ENCODE data around the gene OTOG. TPM values are rescaled to one million over a fixed set of nuclear protein-coding genes. Genes with fewer than 3 reads are reported as not detected.

OTOG gene
- total RNA-seq, 1 experiment from 2014 or later = 0.35 TPM

GRCh38 chr11:17553249-17553546 is 6.1 kb downstream of the OTOG start:
- H3K9me3 Mint-ChIP-seq = no peaks in the 10 kb centered on the region
- H3K27me3 Mint-ChIP-seq (ENCODE audit: low read depth) = peaks cover 11% of the 10 kb centered on the region
- no peak overlapping the region for H2AFZ ChIP-seq (ENCODE audit: low read length)
- no peak overlapping the region for H2BK12ac ChIP-seq (ENCODE audit: insufficient read length, low read depth, low read length)
- no peak overlapping the region for H4K5ac ChIP-seq (ENCODE audit: insufficient read length, low read depth, low read length)
- no peaks in the 10 kb centered on the region for H3K4me1 ChIP-seq (ENCODE audit: insufficient read depth, low read length)
- H3K27ac Mint-ChIP-seq = no peak overlapping the region
- H3K4me2 ChIP-seq (ENCODE audit: insufficient read depth, insufficient read length, low read length) = no peak overlapping the region
- H3K23ac ChIP-seq (ENCODE audit: insufficient read length, low read depth, low read length) = no peak overlapping the region
- no peak overlapping the region for H3K18ac ChIP-seq (ENCODE audit: insufficient read length, low read depth, low read length)
- no CpG with 5 or more reads among the region's 7 CpGs for WGBS (ENCODE audit: extremely low coverage, insufficient read length, low lambda C conversion rate)
- H3K9me3 ChIP-seq (ENCODE audit: control insufficient read depth, low read depth, low read length) = no peaks in the 10 kb centered on the region
- H2BK5ac ChIP-seq (ENCODE audit: insufficient read length, low read length) = no peak overlapping the region
- no peak overlapping the region for H4K91ac ChIP-seq (ENCODE audit: insufficient read length, low read depth, low read length)
- H3K4me1 Mint-ChIP-seq = peaks cover 3 to 17% of the 10 kb centered on the region in 2 experiments
- DNase-seq = no peak
- H2AK5ac ChIP-seq (ENCODE audit: insufficient read length, low read length) = no peak overlapping the region
- H3K4ac ChIP-seq (ENCODE audit: low read depth, low read length) = no peak overlapping the region
- H4K8ac ChIP-seq (replicated peaks; ENCODE audit: insufficient read length, low read depth, low read length) = no peak overlapping the region
- no peak overlapping the region for H3K4me3 Mint-ChIP-seq
- H3K79me2 ChIP-seq (ENCODE audit: insufficient read depth, low read length) = no peaks in the 10 kb centered on the region
- H3K79me1 ChIP-seq (ENCODE audit: insufficient read depth, low read depth, low read length, poor library complexity, severe bottlenecking) = no peaks in the 10 kb centered on the region
- no peaks in the 10 kb centered on the region for H3K23me2 ChIP-seq (ENCODE audit: insufficient read length, low read depth, low read length, poor library complexity, severe bottlenecking)
- H2BK15ac ChIP-seq (ENCODE audit: low read depth, low read length) = no peak overlapping the region
- H3K27me3 ChIP-seq (ENCODE audit: insufficient read depth, low read length) = no peaks in the 10 kb centered on the region
- H2BK20ac ChIP-seq (ENCODE audit: low read depth, low read length, poor library complexity, severe bottlenecking) = no peak overlapping the region
- H3T11ph ChIP-seq (ENCODE audit: low read length) = no peak overlapping the region
- no peak overlapping the region for H2BK120ac ChIP-seq (ENCODE audit: low read depth, low read length, poor library complexity, severe bottlenecking)
- no peaks in the 10 kb centered on the region for H4K20me1 ChIP-seq (ENCODE audit: control insufficient read depth, insufficient read depth, insufficient read length)
- H3K27ac ChIP-seq (ENCODE audit: insufficient read length, low read depth, low read length) = no peak overlapping the region
- H3K56ac ChIP-seq (ENCODE audit: insufficient read length, low read depth, low read length) = no peak overlapping the region
- no peak overlapping the region for H3K9ac ChIP-seq (ENCODE audit: extremely low read depth, insufficient read length, low read length)
- no peak for TF ChIP-seq CTCF (conservative IDR thresholded peaks at IDR 0.05)
- no peak overlapping the region for H3K14ac ChIP-seq (ENCODE audit: insufficient read depth, low read length)
- peaks cover 0 to 3% (median 0%) of the 10 kb centered on the region in 3 experiments; a peak in 1 of 7 replicates for H3K36me3 Mint-ChIP-seq (ENCODE audit: insufficient read depth in 1 of 3, low read depth in 3 of 3)
